ENCODE measurements around the gene ASCC1. TPM values are rescaled to one million over a fixed set of nuclear protein-coding genes. Genes with fewer than 3 reads are reported as not detected.
"Not testable (repeated sequence)": the region's sequence is repeated elsewhere in the genome, so short reads cannot be mapped to it uniquely, and the experiment has no call there.

Gene ASCC1
- total RNA-seq, 2 donors from 2014 or later, result 30.9 to 35.7 TPM

DNA sequence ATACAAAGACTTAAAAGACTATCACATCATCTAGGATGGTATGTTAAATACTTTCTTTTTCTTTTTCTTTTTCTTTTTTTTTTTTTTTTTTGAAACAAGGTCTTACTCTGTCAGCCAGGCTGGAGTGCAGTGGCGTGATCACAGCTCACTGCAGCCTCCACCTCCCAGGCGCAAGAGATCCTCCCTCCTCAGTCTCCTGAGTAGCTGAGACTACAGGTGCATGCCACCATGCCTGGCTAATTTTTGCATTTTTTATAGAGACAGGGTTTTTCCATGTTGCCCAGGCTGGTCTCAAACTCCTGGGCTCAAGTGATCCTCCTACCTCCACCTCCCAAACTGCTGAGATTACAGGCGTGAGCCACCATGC, 108.1 kb downstream of the ASCC1 start:
- Mint-ChIP-seq H3K4me3 (peak overlapping the region; percentile 64), H3K4me1 (ENCODE audit: low read depth in 2 of 2) (peaks cover 14 to 20% of the 10 kb centered on the region in 2 donors), H3K27ac (peak overlapping the region; percentile 76 to 89)
- ATAC-seq; DNase-seq (ENCODE audit: low spot score); H3K9me3 Mint-ChIP-seq; H3K27me3 Mint-ChIP-seq; H3K36me3 Mint-ChIP-seq: not testable (repeated sequence)

- no peaks in the 10 kb centered on the region for H3K9me3 Mint-ChIP-seq
- peak overlapping the region; percentile 64 for H3K4me3 Mint-ChIP-seq
- ATAC-seq (peak in 1 of 2 donors; percentile 46), DNase-seq (ENCODE audit: low spot score) (no peak)
- H3K27me3 Mint-ChIP-seq, result no peaks in the 10 kb centered on the region
- H3K4me1 Mint-ChIP-seq (ENCODE audit: low read depth in 2 of 2), result peaks cover 14 to 20% of the 10 kb centered on the region in 2 donors
- peak overlapping the region; percentile 76 to 89 for H3K27ac Mint-ChIP-seq
- peaks cover 4% of the 10 kb centered on the region for H3K36me3 Mint-ChIP-seq
Observed at GRCh38 chr10:72107325-72108003, 108.6 kb downstream of the ASCC1 start.

DNA sequence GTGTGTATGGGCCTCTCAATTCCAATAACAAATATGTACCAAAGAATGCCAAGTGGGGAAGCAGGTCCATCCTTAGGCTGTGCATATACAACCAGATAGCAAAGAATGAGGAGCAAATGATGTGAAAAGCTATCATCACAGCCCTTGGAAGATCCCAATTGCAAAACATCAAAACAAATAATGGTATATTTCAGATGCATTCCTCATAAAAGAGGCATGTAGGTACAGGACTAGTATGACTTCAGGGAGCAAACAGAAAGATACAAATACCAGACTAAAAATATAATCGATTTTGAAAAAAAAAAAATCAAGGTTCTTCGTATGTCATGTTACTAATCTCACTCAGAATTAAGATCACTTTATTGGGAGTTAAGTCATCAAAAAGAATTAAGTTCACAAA, 109.2 kb downstream of the ASCC1 start:
- ATAC-seq, result no peak
- H3K36me3 Mint-ChIP-seq, result peaks cover 5% of the 10 kb centered on the region

GRCh38 chr10:72106154-72106849, 109.8 kb downstream of the ASCC1 start:
- Mint-ChIP-seq H3K36me3 (peaks cover 11% of the 10 kb centered on the region), H3K27ac (peak overlapping the region; percentile 76 to 89), H3K9me3 (no peaks in the 10 kb centered on the region), H3K27me3 (no peaks in the 10 kb centered on the region), H3K4me1 (ENCODE audit: low read depth in 2 of 2) (peaks cover 14 to 20% of the 10 kb centered on the region in 2 donors), H3K4me3 (peak overlapping the region; percentile 64)
- ATAC-seq (no peak), DNase-seq (ENCODE audit: low spot score) (no peak)

More for the DNA sequence above, 109.2 kb downstream of the ASCC1 start:
- Mint-ChIP-seq H3K9me3 (no peaks in the 10 kb centered on the region), H3K4me3 (peak overlapping the region; percentile 64), H3K27ac (peak overlapping the region; percentile 76 to 89), H3K27me3 (no peaks in the 10 kb centered on the region), H3K4me1 (ENCODE audit: low read depth in 2 of 2) (peaks cover 14 to 20% of the 10 kb centered on the region in 2 donors)
- DNase-seq (ENCODE audit: low spot score), result no peak

- no peak for ATAC-seq
- no peak overlapping the region for H3K4me3 Mint-ChIP-seq
- H3K36me3 Mint-ChIP-seq, result peaks cover 16% of the 10 kb centered on the region
- no peaks in the 10 kb centered on the region for H3K9me3 Mint-ChIP-seq
- no peaks in the 10 kb centered on the region for H3K27me3 Mint-ChIP-seq
- peaks cover 14 to 20% of the 10 kb centered on the region in 2 donors for H3K4me1 Mint-ChIP-seq (ENCODE audit: low read depth in 2 of 2)
- DNase-seq (ENCODE audit: low spot score), result no peak
- peak overlapping the region in 1 of 2 donors; percentile 89 for H3K27ac Mint-ChIP-seq
Observed at GRCh38 chr10:72105710-72106109, 110.4 kb downstream of the ASCC1 start.

DNA sequence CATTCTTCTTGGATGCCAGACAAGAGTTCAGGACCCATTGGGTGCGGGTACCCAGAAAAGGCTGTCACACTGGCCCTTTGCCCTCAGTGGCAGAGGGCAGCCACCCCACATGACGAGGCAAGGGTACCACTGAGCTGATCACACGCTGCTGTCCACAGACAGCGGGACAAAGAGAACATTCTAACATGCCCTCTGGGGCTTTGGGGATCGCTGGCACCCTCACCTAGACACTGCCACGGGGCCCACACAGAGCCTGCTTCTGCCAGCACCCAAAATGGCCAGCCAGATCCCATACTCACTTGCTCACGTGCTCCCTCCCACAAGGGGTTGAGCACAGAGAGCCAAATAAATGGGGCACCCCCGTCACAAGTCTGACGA, 111.0 kb downstream of the ASCC1 start:
- H3K4me1 Mint-ChIP-seq (ENCODE audit: low read depth in 2 of 2), result peaks cover 14 to 20% of the 10 kb centered on the region in 2 donors

DNA sequence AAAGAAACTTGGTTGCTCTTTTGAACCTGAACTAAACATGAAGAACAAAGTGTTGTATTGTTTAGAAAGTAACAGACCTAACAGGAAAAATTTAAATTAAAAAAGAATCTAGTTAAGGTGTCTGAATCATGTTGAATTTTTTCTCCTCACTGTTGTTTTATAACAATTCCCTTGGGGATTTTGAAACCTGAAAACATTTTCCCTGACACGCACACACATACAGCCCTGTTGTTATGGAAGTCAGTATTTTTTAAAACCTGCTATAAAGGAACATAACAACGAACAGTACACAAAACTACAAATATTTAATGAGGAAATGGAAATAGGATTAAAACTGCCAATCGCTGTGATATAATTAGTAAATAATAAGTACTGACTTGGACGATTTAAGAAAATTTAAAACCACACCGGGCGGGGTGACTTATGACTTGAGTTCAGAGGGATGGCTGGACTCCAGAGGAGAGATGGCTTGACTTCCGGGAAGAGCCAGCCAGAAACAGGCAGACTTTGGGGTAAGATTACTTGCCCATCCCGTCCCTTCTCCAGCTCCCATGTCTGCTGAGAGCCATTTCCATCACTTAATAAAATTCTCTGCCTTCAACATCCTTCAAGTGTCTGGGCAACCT, 111.5 kb downstream of the ASCC1 start:
- ATAC-seq, result no peak
- Mint-ChIP-seq H3K9me3 (no peaks in the 10 kb centered on the region), H3K27ac (no peak overlapping the region), H3K4me3 (no peak overlapping the region), H3K27me3 (no peaks in the 10 kb centered on the region), H3K36me3 (peaks cover 16% of the 10 kb centered on the region), H3K4me1 (ENCODE audit: low read depth in 2 of 2) (peaks cover 14 to 20% of the 10 kb centered on the region in 2 donors)
- no peak for DNase-seq (ENCODE audit: low spot score)

More for the DNA sequence above, 111.0 kb downstream of the ASCC1 start:
- H3K4me3 Mint-ChIP-seq, result no peak overlapping the region
- peaks cover 16% of the 10 kb centered on the region for H3K36me3 Mint-ChIP-seq
- ATAC-seq (no peak), DNase-seq (ENCODE audit: low spot score) (no peak)
- no peaks in the 10 kb centered on the region for H3K27me3 Mint-ChIP-seq
- H3K27ac Mint-ChIP-seq, result no peak overlapping the region
- H3K9me3 Mint-ChIP-seq, result no peaks in the 10 kb centered on the region

DNA sequence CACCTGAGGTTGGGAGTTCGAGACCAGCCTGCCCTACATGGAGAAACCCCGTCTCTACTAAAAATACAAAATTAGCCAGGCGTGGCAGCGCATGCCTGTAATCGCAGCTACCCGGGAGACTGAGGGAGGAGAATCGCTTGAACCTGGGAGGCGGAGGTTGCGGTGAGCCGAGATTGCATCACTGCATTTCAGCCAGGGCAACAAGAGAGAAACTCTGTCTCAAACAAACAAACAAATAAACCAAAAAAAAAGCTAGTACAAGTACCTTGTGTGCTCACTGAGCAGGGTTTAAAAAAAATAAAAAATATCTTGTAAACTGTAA, 116.5 kb downstream of the ASCC1 start:
- DNase-seq (ENCODE audit: low spot score) (no peak), ATAC-seq (no peak)
- Mint-ChIP-seq H3K4me1 (ENCODE audit: low read depth in 2 of 2) (peaks cover 5 to 6% of the 10 kb centered on the region in 2 donors), H3K27ac (no peak overlapping the region), H3K9me3 (no peaks in the 10 kb centered on the region), H3K27me3 (no peaks in the 10 kb centered on the region), H3K4me3 (no peak overlapping the region), H3K36me3 (peaks cover 25% of the 10 kb centered on the region)

DNA sequence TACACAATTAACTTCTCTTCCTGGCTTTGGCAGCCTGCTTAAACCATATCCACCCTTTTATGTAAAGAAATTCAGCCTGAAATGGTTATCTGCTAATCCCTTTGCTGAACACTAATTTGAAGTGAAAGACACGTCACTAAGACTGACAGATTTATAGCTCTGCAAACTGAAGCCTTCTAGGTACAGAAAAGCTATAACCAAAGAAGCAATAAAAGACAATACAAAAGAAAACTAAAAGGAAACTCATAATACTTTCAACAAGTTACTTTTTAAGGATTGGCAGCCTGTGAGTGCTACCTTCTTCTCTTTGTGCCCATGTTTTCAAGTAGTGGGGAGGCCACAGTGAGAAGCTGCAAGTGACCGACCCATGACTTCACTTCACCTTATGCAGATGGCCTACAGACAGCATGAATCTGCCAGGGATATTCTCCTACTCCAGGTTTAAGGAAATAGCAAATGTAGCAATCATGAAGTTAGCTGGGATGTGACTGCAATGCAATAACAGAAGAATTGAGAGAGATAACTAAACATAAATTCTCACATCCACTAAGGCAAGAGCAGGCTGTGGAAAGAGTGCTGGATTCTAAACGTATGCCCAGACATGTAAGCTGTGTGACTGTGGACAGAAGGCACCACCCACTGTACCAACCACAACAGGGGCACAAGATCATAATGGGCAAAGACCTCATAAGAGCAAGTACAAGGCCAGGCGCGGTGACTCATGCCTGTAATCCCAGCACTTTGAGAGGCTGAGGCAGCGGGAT, 117.1 kb downstream of the ASCC1 start:
- no peaks in the 10 kb centered on the region for H3K27me3 Mint-ChIP-seq
- H3K27ac Mint-ChIP-seq, result no peak overlapping the region
- H3K36me3 Mint-ChIP-seq, result peaks cover 25% of the 10 kb centered on the region
- DNase-seq (ENCODE audit: low spot score), result no peak
- peaks cover 5 to 7% of the 10 kb centered on the region in 2 donors for H3K4me1 Mint-ChIP-seq (ENCODE audit: low read depth in 2 of 2)
- no peak for ATAC-seq
- no peak overlapping the region for H3K4me3 Mint-ChIP-seq
- H3K9me3 Mint-ChIP-seq, result no peaks in the 10 kb centered on the region

DNA sequence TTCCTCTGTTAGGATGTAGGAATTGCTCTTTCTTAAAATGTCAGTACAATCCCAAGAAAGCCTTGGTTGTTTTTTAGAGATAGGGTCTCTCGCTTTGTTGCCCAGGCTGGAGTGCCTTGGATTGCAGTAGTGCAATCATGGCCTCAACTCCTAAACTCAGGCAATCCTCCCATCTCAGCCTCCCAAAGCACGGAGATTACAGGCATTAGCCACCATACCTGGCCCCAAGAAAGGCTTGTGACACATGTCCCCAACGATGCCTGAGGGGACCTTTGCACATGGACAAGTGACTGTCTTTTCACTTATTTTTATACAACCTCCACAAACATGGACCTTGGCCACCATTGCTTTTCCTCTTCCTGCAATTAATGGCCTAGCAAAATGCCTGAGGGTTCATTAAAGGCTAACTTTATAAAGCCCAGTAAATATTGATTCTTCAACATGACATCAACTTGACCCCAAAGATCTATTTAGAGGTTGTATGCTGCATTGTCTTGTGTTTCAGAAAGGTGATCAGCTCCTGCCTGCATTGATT, 117.7 kb downstream of the ASCC1 start:
- H3K4me3 Mint-ChIP-seq, result no peak overlapping the region
- no peaks in the 10 kb centered on the region for H3K9me3 Mint-ChIP-seq
- peaks cover 25% of the 10 kb centered on the region for H3K36me3 Mint-ChIP-seq
- DNase-seq (ENCODE audit: low spot score) (no peak), ATAC-seq (no peak)
- no peaks in the 10 kb centered on the region for H3K27me3 Mint-ChIP-seq
- H3K4me1 Mint-ChIP-seq (ENCODE audit: low read depth in 2 of 2), result peaks cover 5 to 7% of the 10 kb centered on the region in 2 donors
- no peak overlapping the region for H3K27ac Mint-ChIP-seq

DNA sequence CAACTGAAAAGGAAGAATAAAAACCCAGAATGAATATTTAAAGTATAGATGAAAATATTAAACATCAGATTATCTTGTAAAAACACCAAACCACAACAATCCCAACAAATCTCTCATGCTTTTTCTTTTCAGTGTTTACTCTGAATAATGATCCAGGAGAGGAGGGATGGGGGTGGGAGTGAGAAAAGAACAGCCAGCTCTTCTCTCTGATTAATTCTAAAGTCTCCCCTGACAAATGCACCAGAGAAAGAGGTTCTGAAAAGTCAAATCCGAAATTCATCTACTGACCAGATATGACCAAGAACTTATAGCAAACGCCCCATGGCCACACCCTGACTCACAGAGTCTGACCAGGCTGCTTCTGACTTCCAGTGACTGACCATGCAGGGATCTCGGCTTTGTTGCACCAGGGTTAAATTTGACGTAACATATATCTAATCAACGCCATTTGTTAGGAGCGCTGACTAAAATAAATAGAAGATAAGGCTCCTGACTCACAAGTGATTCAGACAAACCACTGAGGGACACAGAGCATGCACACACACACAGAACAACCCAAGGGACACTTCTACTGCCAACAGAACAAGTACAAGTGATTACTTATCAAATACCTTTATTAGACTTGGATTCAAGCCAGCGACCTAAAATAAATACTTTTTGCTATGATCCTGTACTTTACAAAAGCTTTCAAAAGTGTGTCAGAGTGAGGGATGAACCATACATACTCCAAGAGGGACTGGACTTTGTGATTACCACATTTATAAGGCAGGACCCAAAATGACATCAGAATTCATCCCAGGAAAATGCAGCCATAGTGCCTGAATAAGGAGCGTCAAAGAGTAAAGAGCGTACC, 118.4 kb downstream of the ASCC1 start:
- Mint-ChIP-seq H3K36me3 (peaks cover 25% of the 10 kb centered on the region), H3K27ac (no peak overlapping the region), H3K4me1 (ENCODE audit: low read depth in 2 of 2) (peaks cover 5 to 7% of the 10 kb centered on the region in 2 donors), H3K9me3 (no peaks in the 10 kb centered on the region), H3K4me3 (no peak overlapping the region), H3K27me3 (no peaks in the 10 kb centered on the region)
- ATAC-seq (no peak), DNase-seq (ENCODE audit: low spot score) (no peak)

DNA sequence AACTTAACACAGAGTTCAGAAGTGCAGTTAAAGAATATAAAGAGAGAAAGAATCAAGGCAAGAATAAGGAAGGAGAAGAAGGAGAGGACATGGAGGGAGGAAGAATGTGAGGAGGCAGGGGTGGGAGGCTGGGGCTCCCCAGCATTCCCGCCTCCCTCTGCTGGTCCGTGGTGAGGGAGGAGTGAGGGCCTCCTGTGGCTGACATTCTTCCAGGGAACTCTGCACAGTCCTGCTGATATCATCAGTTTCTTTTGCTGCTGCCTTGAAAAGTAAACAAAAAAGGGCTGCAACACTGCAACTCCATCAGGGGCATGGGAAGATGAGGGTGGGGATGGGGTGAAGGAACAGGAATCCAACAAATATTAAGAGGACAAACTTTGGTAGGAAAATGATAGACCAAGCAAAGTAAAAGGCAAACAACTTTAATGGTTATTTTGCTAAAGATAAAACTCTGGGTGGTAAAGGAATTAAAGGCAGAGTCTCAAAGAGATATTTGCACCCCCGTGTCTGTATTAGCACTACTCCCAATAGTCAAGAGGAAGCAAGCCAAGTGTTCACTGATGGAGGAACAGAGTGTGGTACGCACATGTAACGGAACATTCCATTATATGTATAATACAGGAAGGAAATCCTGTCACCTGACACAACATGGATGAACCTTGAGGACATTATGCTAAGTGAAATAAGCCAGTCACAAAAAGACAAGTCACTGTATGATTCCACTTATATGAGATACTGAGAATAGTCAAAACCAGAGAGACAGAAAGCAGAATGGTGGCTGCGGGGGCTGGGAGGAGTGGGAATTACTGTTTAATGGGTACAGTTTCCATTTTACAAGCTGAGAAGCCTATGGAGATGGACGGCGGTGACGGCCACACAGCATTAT, 119.7 kb downstream of the ASCC1 start:
- Mint-ChIP-seq H3K9me3 (no peaks in the 10 kb centered on the region), H3K4me3 (no peak overlapping the region), H3K36me3 (peaks cover 19% of the 10 kb centered on the region), H3K27ac (peak overlapping the region in 1 of 2 donors; percentile 47), H3K27me3 (no peaks in the 10 kb centered on the region), H3K4me1 (ENCODE audit: low read depth in 2 of 2) (peaks cover 5 to 7% of the 10 kb centered on the region in 2 donors)
- no peak for DNase-seq (ENCODE audit: low spot score)
- no peak for ATAC-seq
